ENCODE measurements around the gene MGAT4B.

DNA sequence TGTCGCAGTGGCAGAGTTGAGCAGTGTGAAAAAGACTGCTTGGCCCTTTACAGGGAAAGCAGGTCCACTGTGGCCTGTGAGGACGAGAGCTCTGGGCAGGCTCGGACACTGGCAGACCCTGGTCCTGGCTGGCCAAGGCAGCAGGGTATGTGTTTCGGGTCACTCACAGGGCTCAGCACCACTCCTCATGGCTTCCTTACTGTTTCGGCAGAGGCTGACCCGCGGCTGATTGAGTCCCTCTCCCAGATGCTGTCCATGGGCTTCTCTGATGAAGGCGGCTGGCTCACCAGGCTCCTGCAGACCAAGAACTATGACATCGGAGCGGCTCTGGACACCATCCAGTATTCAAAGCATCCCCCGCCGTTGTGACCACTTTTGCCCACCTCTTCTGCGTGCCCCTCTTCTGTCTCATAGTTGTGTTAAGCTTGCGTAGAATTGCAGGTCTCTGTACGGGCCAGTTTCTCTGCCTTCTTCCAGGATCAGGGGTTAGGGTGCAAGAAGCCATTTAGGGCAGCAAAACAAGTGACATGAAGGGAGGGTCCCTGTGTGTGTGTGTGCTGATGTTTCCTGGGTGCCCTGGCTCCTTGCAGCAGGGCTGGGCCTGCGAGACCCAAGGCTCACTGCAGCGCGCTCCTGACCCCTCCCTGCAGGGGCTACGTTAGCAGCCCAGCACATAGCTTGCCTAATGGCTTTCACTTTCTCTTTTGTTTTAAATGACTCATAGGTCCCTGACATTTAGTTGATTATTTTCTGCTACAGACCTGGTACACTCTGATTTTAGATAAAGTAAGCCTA, 29.8 kb upstream of the MGAT4B start:
- TF ChIP-seq, protein P1, sequence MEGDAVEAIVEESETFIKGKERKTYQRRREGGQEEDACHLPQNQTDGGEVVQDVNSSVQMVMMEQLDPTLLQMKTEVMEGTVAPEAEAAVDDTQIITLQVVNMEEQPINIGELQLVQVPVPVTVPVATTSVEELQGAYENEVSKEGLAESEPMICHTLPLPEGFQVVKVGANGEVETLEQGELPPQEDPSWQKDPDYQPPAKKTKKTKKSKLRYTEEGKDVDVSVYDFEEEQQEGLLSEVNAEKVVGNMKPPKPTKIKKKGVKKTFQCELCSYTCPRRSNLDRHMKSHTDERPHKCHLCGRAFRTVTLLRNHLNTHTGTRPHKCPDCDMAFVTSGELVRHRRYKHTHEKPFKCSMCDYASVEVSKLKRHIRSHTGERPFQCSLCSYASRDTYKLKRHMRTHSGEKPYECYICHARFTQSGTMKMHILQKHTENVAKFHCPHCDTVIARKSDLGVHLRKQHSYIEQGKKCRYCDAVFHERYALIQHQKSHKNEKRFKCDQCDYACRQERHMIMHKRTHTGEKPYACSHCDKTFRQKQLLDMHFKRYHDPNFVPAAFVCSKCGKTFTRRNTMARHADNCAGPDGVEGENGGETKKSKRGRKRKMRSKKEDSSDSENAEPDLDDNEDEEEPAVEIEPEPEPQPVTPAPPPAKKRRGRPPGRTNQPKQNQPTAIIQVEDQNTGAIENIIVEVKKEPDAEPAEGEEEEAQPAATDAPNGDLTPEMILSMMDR (conservative IDR thresholded peaks at IDR 0.05; ENCODE audit: low read depth, low read length), result 0 out of 2 replicates have a peak, but pooled peaks have one; percentile 3
- TF ChIP-seq, protein P2, sequence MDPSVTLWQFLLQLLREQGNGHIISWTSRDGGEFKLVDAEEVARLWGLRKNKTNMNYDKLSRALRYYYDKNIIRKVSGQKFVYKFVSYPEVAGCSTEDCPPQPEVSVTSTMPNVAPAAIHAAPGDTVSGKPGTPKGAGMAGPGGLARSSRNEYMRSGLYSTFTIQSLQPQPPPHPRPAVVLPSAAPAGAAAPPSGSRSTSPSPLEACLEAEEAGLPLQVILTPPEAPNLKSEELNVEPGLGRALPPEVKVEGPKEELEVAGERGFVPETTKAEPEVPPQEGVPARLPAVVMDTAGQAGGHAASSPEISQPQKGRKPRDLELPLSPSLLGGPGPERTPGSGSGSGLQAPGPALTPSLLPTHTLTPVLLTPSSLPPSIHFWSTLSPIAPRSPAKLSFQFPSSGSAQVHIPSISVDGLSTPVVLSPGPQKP (IDR thresholded peaks at IDR 0.05; ENCODE audit: borderline replicate concordance, low read depth, low read length), result no peak
- peak; percentile 47 for TF ChIP-seq POLR2A (IDR thresholded peaks at IDR 0.05; ENCODE audit: low read depth, low read length)

Data from IMR-90 (cell line).